ENCODE results near the gene ARHGAP20. TPM values are rescaled to one million over a fixed set of nuclear protein-coding genes. Genes with fewer than 3 reads are reported as not detected.

The ARHGAP20 gene
- total and polyA plus RNA-seq, 12 donors = 0.14 to 1.3 (median 0.32) TPM

DNA sequence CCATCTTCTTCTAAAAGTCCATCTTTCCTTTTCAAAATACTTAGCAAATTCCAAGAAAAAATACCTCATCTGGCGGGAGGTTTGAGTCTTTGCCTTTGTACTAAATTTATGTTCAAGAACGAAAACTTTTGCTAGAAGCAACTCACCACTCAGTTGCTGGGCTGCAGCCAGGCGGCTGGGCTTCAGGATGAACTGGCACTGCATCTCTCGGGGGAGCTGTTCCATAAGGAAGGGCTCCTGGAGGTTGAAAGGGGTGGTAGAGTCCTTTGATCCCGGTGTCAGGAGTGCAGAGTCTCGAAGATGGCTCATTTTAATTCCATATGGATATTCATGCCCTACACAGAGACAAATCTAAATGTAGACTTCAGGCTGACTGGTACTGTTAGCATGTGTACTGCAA lies 105.8 kb downstream of the ARHGAP20 start:
- WGBS, 2 donors = 59 to 61% methylated on average over 6 of the region's 6 CpGs

DNA sequence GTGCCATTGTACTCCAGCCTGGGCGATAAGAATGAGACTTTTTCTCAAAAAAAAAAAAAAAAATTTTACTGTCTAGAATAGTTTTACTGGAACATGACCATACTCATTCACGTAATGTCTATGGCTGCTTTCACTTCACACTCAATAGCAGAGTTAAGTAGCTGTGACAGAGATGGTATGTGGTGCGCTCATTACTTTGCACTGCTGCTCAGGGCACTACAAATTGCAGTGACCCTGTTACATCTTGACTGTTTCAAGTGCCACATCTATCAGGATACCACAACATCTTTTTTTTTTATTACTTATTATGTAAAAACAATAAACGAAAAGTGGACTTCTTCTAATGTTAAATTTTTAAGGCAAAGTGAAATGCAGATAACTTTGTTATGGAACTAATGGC lies 110.3 kb downstream of the ARHGAP20 start:
- Histone ChIP-seq H3K4me3 (no peak overlapping the region), H3K27ac (no peak overlapping the region), H3K9me3 (no peaks in the 10 kb centered on the region), H3K36me3 (peaks cover 0 to 6% (median 0%) of the 10 kb centered on the region in 9 donors), H3K27me3 (no peaks in the 10 kb centered on the region), H3K4me1 (no peaks in the 10 kb centered on the region)
- no peak for ATAC-seq
- WGBS, 2 donors = 86 to 87% methylated on average over 4 of the region's 4 CpGs
- DNase-seq = no peak
- intact Hi-C loops (cut with DNase I) = no loop called here
- TF ChIP-seq, protein P1, sequence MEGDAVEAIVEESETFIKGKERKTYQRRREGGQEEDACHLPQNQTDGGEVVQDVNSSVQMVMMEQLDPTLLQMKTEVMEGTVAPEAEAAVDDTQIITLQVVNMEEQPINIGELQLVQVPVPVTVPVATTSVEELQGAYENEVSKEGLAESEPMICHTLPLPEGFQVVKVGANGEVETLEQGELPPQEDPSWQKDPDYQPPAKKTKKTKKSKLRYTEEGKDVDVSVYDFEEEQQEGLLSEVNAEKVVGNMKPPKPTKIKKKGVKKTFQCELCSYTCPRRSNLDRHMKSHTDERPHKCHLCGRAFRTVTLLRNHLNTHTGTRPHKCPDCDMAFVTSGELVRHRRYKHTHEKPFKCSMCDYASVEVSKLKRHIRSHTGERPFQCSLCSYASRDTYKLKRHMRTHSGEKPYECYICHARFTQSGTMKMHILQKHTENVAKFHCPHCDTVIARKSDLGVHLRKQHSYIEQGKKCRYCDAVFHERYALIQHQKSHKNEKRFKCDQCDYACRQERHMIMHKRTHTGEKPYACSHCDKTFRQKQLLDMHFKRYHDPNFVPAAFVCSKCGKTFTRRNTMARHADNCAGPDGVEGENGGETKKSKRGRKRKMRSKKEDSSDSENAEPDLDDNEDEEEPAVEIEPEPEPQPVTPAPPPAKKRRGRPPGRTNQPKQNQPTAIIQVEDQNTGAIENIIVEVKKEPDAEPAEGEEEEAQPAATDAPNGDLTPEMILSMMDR (IDR thresholded peaks at IDR 0.05) = no peak

More for the DNA sequence above, 105.8 kb downstream of the ARHGAP20 start:
- Histone ChIP-seq H3K4me3 (no peak overlapping the region), H3K27me3 (no peaks in the 10 kb centered on the region), H3K9me3 (no peaks in the 10 kb centered on the region), H3K36me3 (peaks cover 0 to 6% (median 0%) of the 10 kb centered on the region in 9 donors), H3K27ac (no peak overlapping the region), H3K4me1 (no peaks in the 10 kb centered on the region)
- DNase-seq (no peak), ATAC-seq (no peak)
- intact Hi-C loops (cut with DNase I) = no loop called here
- TF ChIP-seq, protein P1 (IDR thresholded peaks at IDR 0.05) = no peak

DNA sequence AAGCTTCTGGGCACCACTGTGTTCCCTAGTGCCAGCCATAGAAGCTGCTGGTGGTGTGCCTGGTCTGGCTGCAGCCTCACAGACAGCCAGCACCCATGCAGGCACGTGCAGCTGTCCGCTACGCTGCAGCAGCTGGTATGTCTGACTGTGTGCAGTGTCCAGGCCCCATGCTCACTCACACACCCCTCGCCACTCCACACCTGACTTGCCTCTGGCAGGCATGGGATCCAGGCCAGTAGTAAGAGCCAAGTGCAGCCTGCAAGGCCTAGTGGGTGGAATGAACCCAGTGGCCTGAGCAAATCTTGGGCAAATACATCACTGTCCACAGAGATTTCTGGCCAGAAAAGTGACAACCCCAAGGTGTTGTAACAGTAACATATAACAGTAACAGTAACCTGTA lies 111.9 kb downstream of the ARHGAP20 start:
- 90 to 94% methylated on average over 4 of the region's 4 CpGs for WGBS, 2 donors

DNA sequence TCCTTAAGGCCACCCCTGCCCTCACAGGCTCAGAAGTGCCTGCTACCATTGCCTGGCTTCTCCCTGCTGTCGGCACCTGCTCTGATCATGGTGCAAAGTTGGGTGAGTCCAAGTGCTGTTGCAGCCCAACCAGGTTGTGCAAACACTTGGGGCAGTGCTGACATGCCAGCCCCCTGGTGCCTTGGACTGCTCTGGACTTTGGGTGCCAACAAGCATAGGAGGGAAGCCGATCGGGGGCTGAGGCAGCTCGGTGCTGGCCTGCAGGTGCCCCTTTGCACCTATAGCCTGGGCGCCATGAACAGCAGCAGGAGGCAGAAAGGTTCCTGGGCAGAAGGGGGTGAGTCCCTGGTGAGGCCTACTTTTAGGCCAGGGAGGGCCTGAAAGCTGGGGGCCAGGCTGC lies 113.0 kb downstream of the ARHGAP20 start:
- no peak for ATAC-seq
- intact Hi-C loops (cut with DNase I) = no loop called here
- H3K27ac ChIP-seq = no peak overlapping the region

More for the DNA sequence above, 111.9 kb downstream of the ARHGAP20 start:
- Histone ChIP-seq H3K4me1 (no peaks in the 10 kb centered on the region), H3K27me3 (no peaks in the 10 kb centered on the region), H3K36me3 (peaks cover 0 to 6% (median 0%) of the 10 kb centered on the region in 9 donors), H3K27ac (no peak overlapping the region), H3K9me3 (no peaks in the 10 kb centered on the region), H3K4me3 (no peak overlapping the region)
- ATAC-seq (no peak), DNase-seq (no peak)
- intact Hi-C loops (cut with DNase I) = no loop called here
- TF ChIP-seq, protein P1 (IDR thresholded peaks at IDR 0.05) = no peak

More for the DNA sequence above, 113.0 kb downstream of the ARHGAP20 start:
- Histone ChIP-seq H3K27me3 (no peaks in the 10 kb centered on the region), H3K36me3 (peaks cover 0 to 6% (median 0%) of the 10 kb centered on the region in 9 donors), H3K4me3 (no peak overlapping the region), H3K4me1 (no peaks in the 10 kb centered on the region), H3K9me3 (no peaks in the 10 kb centered on the region)
- 89 to 94% methylated on average over 5 of the region's 5 CpGs for WGBS, 2 donors
- TF ChIP-seq, protein P1 (IDR thresholded peaks at IDR 0.05) = no peak
- DNase-seq = no peak
